Measurements from ENCODE around the gene SMARCA1.

GRCh38 chrX:129530410-129530809 is 7.1 kb upstream of the SMARCA1 start:
- no peak for TF ChIP-seq CTCF (IDR thresholded peaks at IDR 0.05; ENCODE audit: low read depth, low read length)
- TF ChIP-seq POLR2A (IDR thresholded peaks at IDR 0.05; ENCODE audit: extremely low read depth, insufficient read length): no peak

Measured in NB4 (cell line).